Suprapubic skin (tissue), 3 donors: ENCODE results near the gene EVPLL.
"Not testable (repeated sequence)": the region's sequence is repeated elsewhere in the genome, so short reads cannot be mapped to it uniquely, and the experiment has no call there.

Source experiments
- EP300 ChIP-seq: sonication (generic); formaldehyde crosslinking; IDR thresholded peaks from one replicate; pipeline ENCODE4 v1.6.1; 2017; ENCODE audit warnings: antibody characterized with exemption
- POLR2A ChIP-seq, 2 donors: fragments of 450-650 bp; IDR thresholded peaks; one replicate each; pipeline ENCODE4 v1.6.1; 2017; ENCODE audit warnings: antibody characterized with exemption in 2 of 2, mild to moderate bottlenecking in 2 of 2, moderate library complexity in 2 of 2
- TF ChIP-seq, protein P1 (sequence below), 2 donors: fragments of 200-600 bp in 1 of 2; fragments of 450-650 bp in 1 of 2; sonication (generic) in 1 of 2; IDR thresholded peaks; one replicate each; pipeline ENCODE4 v1.5.1; 2016 to 2019; ENCODE audit warnings: antibody characterized with exemption in 2 of 2, mild to moderate bottlenecking in 1 of 2, moderate library complexity in 1 of 2

DNA sequence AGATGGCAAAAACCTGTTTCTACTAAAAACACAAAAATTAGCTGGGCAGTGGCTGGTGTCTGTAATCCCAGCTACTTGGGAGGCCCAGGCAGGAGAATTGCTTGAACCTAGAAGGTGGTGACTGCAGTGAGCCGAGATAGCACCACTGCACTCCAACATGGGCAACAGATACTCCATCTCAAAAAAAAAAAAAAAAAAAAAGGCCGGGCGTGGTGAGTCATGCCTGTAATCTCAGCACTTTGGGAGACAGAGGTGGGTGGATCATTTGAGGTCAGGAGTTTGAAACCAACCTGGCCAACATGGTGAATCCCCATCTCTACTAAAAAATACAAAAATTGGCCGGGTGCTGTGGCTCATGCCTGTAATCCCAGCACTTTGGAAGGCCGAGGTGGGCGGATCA, 4.4 kb upstream of the EVPLL start:
- TF ChIP-seq, protein P1, sequence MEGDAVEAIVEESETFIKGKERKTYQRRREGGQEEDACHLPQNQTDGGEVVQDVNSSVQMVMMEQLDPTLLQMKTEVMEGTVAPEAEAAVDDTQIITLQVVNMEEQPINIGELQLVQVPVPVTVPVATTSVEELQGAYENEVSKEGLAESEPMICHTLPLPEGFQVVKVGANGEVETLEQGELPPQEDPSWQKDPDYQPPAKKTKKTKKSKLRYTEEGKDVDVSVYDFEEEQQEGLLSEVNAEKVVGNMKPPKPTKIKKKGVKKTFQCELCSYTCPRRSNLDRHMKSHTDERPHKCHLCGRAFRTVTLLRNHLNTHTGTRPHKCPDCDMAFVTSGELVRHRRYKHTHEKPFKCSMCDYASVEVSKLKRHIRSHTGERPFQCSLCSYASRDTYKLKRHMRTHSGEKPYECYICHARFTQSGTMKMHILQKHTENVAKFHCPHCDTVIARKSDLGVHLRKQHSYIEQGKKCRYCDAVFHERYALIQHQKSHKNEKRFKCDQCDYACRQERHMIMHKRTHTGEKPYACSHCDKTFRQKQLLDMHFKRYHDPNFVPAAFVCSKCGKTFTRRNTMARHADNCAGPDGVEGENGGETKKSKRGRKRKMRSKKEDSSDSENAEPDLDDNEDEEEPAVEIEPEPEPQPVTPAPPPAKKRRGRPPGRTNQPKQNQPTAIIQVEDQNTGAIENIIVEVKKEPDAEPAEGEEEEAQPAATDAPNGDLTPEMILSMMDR (IDR thresholded peaks at IDR 0.05) = not testable (repeated sequence)
- TF ChIP-seq POLR2A (IDR thresholded peaks at IDR 0.05); EP300: not testable (repeated sequence)
